Measurements from ENCODE around the gene EPOP.
"Not testable (repeated sequence)": the region's sequence is repeated elsewhere in the genome, so short reads cannot be mapped to it uniquely, and the experiment has no call there.

EPOP gene

GRCh38 chr17:38657824-38658740 lies 16.7 kb downstream of the EPOP start:
- in situ Hi-C loops (cut with HindIII; ENCODE audit: low pct_ligation_motif_present, low pct_unique_long_range_greater_than_20kb, low sequenced_read_pairs): no loop called here

GRCh38 chr17:38656959-38657823 lies 17.6 kb downstream of the EPOP start:
- in situ Hi-C loops (cut with HindIII; ENCODE audit: low pct_ligation_motif_present, low pct_unique_long_range_greater_than_20kb, low sequenced_read_pairs): no loop called here
- no peak for DNase-seq

More at GRCh38 chr17:38657824-38658740, 16.7 kb downstream of the EPOP start:
- no peak for DNase-seq

- in situ Hi-C loops (cut with HindIII; ENCODE audit: low pct_ligation_motif_present, low pct_unique_long_range_greater_than_20kb, low sequenced_read_pairs): no loop called here
- DNase-seq: no peak
Observed at GRCh38 chr17:38654411-38655398, 20.1 kb downstream of the EPOP start.

- in situ Hi-C loops (cut with HindIII; ENCODE audit: low pct_ligation_motif_present, low pct_unique_long_range_greater_than_20kb, low sequenced_read_pairs): no loop called here
- DNase-seq: no peak
Observed at GRCh38 chr17:38653679-38654078, 21.1 kb downstream of the EPOP start.

GRCh38 chr17:38653230-38653629 lies 21.5 kb downstream of the EPOP start:
- in situ Hi-C loops (cut with HindIII; ENCODE audit: low pct_ligation_motif_present, low pct_unique_long_range_greater_than_20kb, low sequenced_read_pairs): no loop called here
- DNase-seq: no peak

- in situ Hi-C loops (cut with HindIII; ENCODE audit: low pct_ligation_motif_present, low pct_unique_long_range_greater_than_20kb, low sequenced_read_pairs); DNase-seq: not testable (repeated sequence)
Observed at GRCh38 chr17:38650653-38651173, 24.0 kb downstream of the EPOP start.

GRCh38 chr17:38637951-38638350 lies 36.8 kb downstream of the EPOP start:
- in situ Hi-C loops (cut with HindIII; ENCODE audit: low pct_ligation_motif_present, low pct_unique_long_range_greater_than_20kb, low sequenced_read_pairs): no loop called here
- DNase-seq: no peak

- no peak for DNase-seq
- in situ Hi-C loops (cut with HindIII; ENCODE audit: low pct_ligation_motif_present, low pct_unique_long_range_greater_than_20kb, low sequenced_read_pairs): no loop called here
Observed at GRCh38 chr17:38636054-38636453, 38.7 kb downstream of the EPOP start.

- DNase-seq: no peak
- in situ Hi-C loops (cut with HindIII; ENCODE audit: low pct_ligation_motif_present, low pct_unique_long_range_greater_than_20kb, low sequenced_read_pairs): no loop called here
Observed at GRCh38 chr17:38632334-38632733, 42.4 kb downstream of the EPOP start.

- in situ Hi-C loops (cut with HindIII; ENCODE audit: low pct_ligation_motif_present, low pct_unique_long_range_greater_than_20kb, low sequenced_read_pairs): no loop called here
- DNase-seq: peak; percentile 39
Observed at GRCh38 chr17:38628441-38628840, 46.3 kb downstream of the EPOP start.

- in situ Hi-C loops (cut with HindIII; ENCODE audit: low pct_ligation_motif_present, low pct_unique_long_range_greater_than_20kb, low sequenced_read_pairs): no loop called here
- no peak for DNase-seq
Observed at GRCh38 chr17:38627957-38628356, 46.8 kb downstream of the EPOP start.

GRCh38 chr17:38626606-38627226 lies 48.0 kb downstream of the EPOP start:
- in situ Hi-C loops (cut with HindIII; ENCODE audit: low pct_ligation_motif_present, low pct_unique_long_range_greater_than_20kb, low sequenced_read_pairs); DNase-seq: not testable (repeated sequence)

- no peak for DNase-seq
- in situ Hi-C loops (cut with HindIII; ENCODE audit: low pct_ligation_motif_present, low pct_unique_long_range_greater_than_20kb, low sequenced_read_pairs): no loop called here
Observed at GRCh38 chr17:38625482-38625881, 49.3 kb downstream of the EPOP start.

- in situ Hi-C loops (cut with HindIII; ENCODE audit: low pct_ligation_motif_present, low pct_unique_long_range_greater_than_20kb, low sequenced_read_pairs); DNase-seq: not testable (repeated sequence)
Observed at GRCh38 chr17:38624782-38625355, 49.9 kb downstream of the EPOP start.

All from ACHN (cell line).